Astrocyte (in vitro differentiated cells and primary cell): ENCODE measurements around the gene KDM2B.

Experiments used
- CTCF ChIP-seq: IDR thresholded peaks from 2 replicates; pipeline ENCODE4 v1.5.1; 2011; ENCODE audit warnings: low read depth, mild to moderate bottlenecking, inconsistent platforms, low read length, moderate library complexity; ENCODE audit not compliant: insufficient read depth
- EZH2 ChIP-seq: IDR thresholded peaks from 2 replicates; pipeline ENCODE4 v1.6.1; 2012; ENCODE audit warnings: mild to moderate bottlenecking, low read length, inconsistent platforms; ENCODE audit not compliant: insufficient read depth

GRCh38 chr12:121383601-121384021 is 197.2 kb downstream of the KDM2B start:
- TF ChIP-seq CTCF: no peak
- no peak for TF ChIP-seq EZH2
